ENCODE results near the gene CASP9. TPM values are rescaled to one million over a fixed set of nuclear protein-coding genes. Genes with fewer than 3 reads are reported as not detected.

Gene CASP9
- total and polyA plus RNA-seq, 10 of the 15 experiments (the other 5 are each of a cell fraction or from before 2014, with no cell fraction given) = 2.7 to 14.6 (median 7.6) TPM

- TF ChIP-seq, protein P1, sequence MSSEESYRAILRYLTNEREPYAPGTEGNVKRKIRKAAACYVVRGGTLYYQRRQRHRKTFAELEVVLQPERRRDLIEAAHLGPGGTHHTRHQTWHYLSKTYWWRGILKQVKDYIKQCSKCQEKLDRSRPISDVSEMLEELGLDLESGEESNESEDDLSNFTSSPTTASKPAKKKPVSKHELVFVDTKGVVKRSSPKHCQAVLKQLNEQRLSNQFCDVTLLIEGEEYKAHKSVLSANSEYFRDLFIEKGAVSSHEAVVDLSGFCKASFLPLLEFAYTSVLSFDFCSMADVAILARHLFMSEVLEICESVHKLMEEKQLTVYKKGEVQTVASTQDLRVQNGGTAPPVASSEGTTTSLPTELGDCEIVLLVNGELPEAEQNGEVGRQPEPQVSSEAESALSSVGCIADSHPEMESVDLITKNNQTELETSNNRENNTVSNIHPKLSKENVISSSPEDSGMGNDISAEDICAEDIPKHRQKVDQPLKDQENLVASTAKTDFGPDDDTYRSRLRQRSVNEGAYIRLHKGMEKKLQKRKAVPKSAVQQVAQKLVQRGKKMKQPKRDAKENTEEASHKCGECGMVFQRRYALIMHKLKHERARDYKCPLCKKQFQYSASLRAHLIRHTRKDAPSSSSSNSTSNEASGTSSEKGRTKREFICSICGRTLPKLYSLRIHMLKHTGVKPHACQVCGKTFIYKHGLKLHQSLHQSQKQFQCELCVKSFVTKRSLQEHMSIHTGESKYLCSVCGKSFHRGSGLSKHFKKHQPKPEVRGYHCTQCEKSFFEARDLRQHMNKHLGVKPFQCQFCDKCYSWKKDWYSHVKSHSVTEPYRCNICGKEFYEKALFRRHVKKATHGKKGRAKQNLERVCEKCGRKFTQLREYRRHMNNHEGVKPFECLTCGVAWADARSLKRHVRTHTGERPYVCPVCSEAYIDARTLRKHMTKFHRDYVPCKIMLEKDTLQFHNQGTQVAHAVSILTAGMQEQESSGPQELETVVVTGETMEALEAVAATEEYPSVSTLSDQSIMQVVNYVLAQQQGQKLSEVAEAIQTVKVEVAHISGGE (CRISPR knock-in tag; IDR thresholded peaks at IDR 0.05) = no peak
Measured at GRCh38 chr1:15550573-15550972, 26.6 kb upstream of the CASP9 start (continued).

DNA sequence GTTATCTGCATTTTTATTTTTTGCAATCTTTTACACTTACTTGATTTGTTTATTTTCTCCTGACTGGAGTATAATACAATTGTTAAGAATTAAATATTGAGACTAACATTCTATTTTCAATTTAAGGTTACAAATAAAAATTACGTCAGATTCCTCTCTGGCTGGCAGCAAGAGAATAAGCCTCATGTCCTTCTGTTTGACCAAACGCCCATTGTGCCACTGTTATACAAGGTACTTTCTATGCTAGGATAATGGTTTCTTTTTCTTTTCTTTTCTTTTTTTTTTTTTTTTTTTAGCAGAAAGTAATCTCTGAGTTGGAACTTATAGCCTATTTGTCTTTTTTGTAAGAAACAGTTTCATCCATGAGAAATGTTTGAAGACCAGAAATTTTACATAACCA, 22.6 kb upstream of the CASP9 start:
- Histone ChIP-seq H4K20me1 (ENCODE audit: control insufficient read depth, insufficient read depth) (no peaks in the 10 kb centered on the region), H3K36me3 (ENCODE audit: control insufficient read depth in 2 of 2, insufficient read depth in 2 of 2, low read length in 1 of 2) (peaks cover 0 to 15% of the 10 kb centered on the region in 2 experiments; a peak in 3 of 4 replicates), H3K4me1 (ENCODE audit: control insufficient read depth, insufficient read depth, low read length) (no peaks in the 10 kb centered on the region), H3K9me3 (replicated peaks; ENCODE audit: control insufficient read depth, insufficient read depth, low read length) (no peaks in the 10 kb centered on the region), H3K4me2 (ENCODE audit: control insufficient read depth, insufficient read depth) (no peak overlapping the region), H3K9ac (ENCODE audit: control insufficient read depth, insufficient read depth, low read length) (no peak overlapping the region), H3K4me3 (no peak overlapping the region), H3K27ac (ENCODE audit: control insufficient read depth, insufficient read depth) (no peak overlapping the region), H3K27me3 (replicated peaks in 1 of 2; ENCODE audit: control insufficient read depth in 2 of 2, insufficient read depth in 2 of 2, low read length in 1 of 2) (no peaks in the 10 kb centered on the region), H3K79me2 (ENCODE audit: control insufficient read depth, insufficient read depth, low read length) (no peaks in the 10 kb centered on the region), H2AFZ (ENCODE audit: control insufficient read depth, low read depth, low read length) (no peak overlapping the region)
- ATAC-seq (no peak), FAIRE-seq (no peak), DNase-seq (ENCODE audit: low read depth, low spot score) (no peak)
- TF ChIP-seq, protein P2, sequence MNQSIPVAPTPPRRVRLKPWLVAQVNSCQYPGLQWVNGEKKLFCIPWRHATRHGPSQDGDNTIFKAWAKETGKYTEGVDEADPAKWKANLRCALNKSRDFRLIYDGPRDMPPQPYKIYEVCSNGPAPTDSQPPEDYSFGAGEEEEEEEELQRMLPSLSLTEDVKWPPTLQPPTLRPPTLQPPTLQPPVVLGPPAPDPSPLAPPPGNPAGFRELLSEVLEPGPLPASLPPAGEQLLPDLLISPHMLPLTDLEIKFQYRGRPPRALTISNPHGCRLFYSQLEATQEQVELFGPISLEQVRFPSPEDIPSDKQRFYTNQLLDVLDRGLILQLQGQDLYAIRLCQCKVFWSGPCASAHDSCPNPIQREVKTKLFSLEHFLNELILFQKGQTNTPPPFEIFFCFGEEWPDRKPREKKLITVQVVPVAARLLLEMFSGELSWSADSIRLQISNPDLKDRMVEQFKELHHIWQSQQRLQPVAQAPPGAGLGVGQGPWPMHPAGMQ (IDR thresholded peaks at IDR 0.05; ENCODE audit: borderline replicate concordance) = no peak
- TF ChIP-seq BRCA1 (IDR thresholded peaks at IDR 0.05; ENCODE audit: low read depth, low read length) = no peak
- TF ChIP-seq NFIC (IDR thresholded peaks at IDR 0.05; ENCODE audit: low read depth, low read length) = no peak
- TF ChIP-seq DPF2 (IDR thresholded peaks at IDR 0.05) = no peak
- TF ChIP-seq POLR2A (IDR thresholded peaks at IDR 0.05; ENCODE audit: low read depth, low read length) = no peak
- POLR2A ChIA-PET = no interaction called here
- no TSS peak for BruUV-seq (replicated peaks)
- in situ Hi-C loops (cut with MboI) = no loop called here
- RAD21 ChIA-PET (ENCODE audit: unreplicated experiment) = no interaction called here
- SMC1A ChIA-PET (ENCODE audit: uncharacterized antibody, unreplicated experiment) = no interaction called here
- intact Hi-C loops (cut with micrococcal nuclease; ENCODE audit: unreplicated experiment) = no loop called here
- 95% methylated on average over 2 of the region's 2 CpGs for WGBS (ENCODE audit: insufficient coverage, insufficient replicate concordance, low lambda C conversion rate, missing lambda C conversion rate)
- CTCF ChIA-PET = no interaction called here

Data from GM12878 (cell line).